OCI-LY1 (cell line): ENCODE results near the gene AATK.

Experiments
- H2AFZ ChIP-seq: fragments of 200-600 bp; sonication (generic), shearing (Covaris generic); 2 replicates; pipeline ENCODE4 v1.6.0; 2014; ENCODE audit warnings: antibody characterized with exemption, mild to moderate bottlenecking, low read length
- H3F3A ChIP-seq: fragments of 200-600 bp; sonication (generic), shearing (Covaris generic); 2 replicates; pipeline ENCODE4 v1.6.0; 2014; ENCODE audit warnings: mild to moderate bottlenecking, antibody characterized with exemption, low read length, moderate library complexity; ENCODE audit not compliant: insufficient read depth
- H3K27ac ChIP-seq: fragments of 200-600 bp; sonication (generic); 2 replicates; pipeline ENCODE4 v1.5.1; 2014; ENCODE audit warnings: low read length, mixed run types, mild to moderate bottlenecking, low read depth; ENCODE audit not compliant: poor library complexity, severe bottlenecking
- H3K27me3 ChIP-seq: fragments of 200-600 bp; sonication (generic); 2 replicates; pipeline ENCODE4 v1.6.0; 2014; ENCODE audit warnings: antibody characterized with exemption, mild to moderate bottlenecking, low read length, moderate library complexity; ENCODE audit not compliant: insufficient read depth
- H3K36me3 ChIP-seq: fragments of 200-600 bp; sonication (generic); 2 replicates; pipeline ENCODE4 v1.6.1; 2014; ENCODE audit warnings: mild to moderate bottlenecking, antibody characterized with exemption, low read length, moderate library complexity, mixed read lengths; ENCODE audit not compliant: insufficient read depth
- H3K4me1 ChIP-seq: fragments of 200-600 bp; sonication (generic); 2 replicates; pipeline ENCODE4 v1.5.1; 2014; ENCODE audit warnings: mild to moderate bottlenecking, low read length, moderate library complexity; ENCODE audit not compliant: insufficient read depth, severe bottlenecking
- H3K4me2 ChIP-seq: fragments of 200-600 bp; sonication (generic), shearing (Covaris generic); 2 replicates; pipeline ENCODE4 v1.6.1; 2014; ENCODE audit warnings: low read length
- H3K4me3 ChIP-seq: fragments of 200-600 bp; sonication (generic); 2 replicates; pipeline ENCODE4 v1.5.1; 2014; ENCODE audit warnings: low read length, low read depth, mild to moderate bottlenecking, mixed read lengths; ENCODE audit not compliant: poor library complexity, severe bottlenecking
- H3K79me2 ChIP-seq: fragments of 200-600 bp; shearing (Covaris generic); 2 replicates; pipeline ENCODE4 v1.6.1; 2016; ENCODE audit warnings: mixed run types, low read length, mixed read lengths; ENCODE audit not compliant: insufficient read depth
- H3K9ac ChIP-seq: fragments of 200-600 bp; sonication (generic), shearing (Covaris generic); 2 replicates; pipeline ENCODE4 v1.6.1; 2014; ENCODE audit warnings: mild to moderate bottlenecking, low read length, mixed read lengths
- H3K9me2 ChIP-seq: fragments of 200-600 bp; sonication (generic), shearing (Covaris generic); 2 replicates; pipeline ENCODE4 v1.6.1; 2014; ENCODE audit warnings: low read depth, mild to moderate bottlenecking, low read length, mixed read lengths
- H3K9me3 ChIP-seq: fragments of 200-600 bp; shearing (Covaris generic); 2 replicates; pipeline ENCODE4 v1.6.1; 2014; ENCODE audit warnings: low read length, mixed read lengths
- H4K20me1 ChIP-seq: fragments of 200-600 bp; sonication (generic), shearing (Covaris generic); 2 replicates; pipeline ENCODE4 v1.6.0; 2016; ENCODE audit warnings: mild to moderate bottlenecking, low read length; ENCODE audit not compliant: insufficient read depth
- EZH2 ChIP-seq: fragments of 200-600 bp; sonication (generic), shearing (Covaris generic); IDR thresholded peaks from 2 replicates; pipeline ENCODE4 v1.8.0; 2017; ENCODE audit warnings: borderline replicate concordance, mixed run types, mild to moderate bottlenecking, antibody characterized with exemption, low read length, moderate library complexity, mixed read lengths
- TF ChIP-seq, protein P1 (sequence below): fragments of 200-600 bp; sonication (generic), shearing (Covaris generic); IDR thresholded peaks from 2 replicates; pipeline ENCODE4 v1.5.1; 2017; ENCODE audit warnings: mild to moderate bottlenecking, antibody characterized with exemption, low read length, moderate library complexity, mixed read lengths

AATK gene

GRCh38 chr17:81128338-81128737, 37.7 kb downstream of the AATK start:
- no peak overlapping the region for H3K9ac ChIP-seq
- H3K9me2 ChIP-seq, result no peaks in the 10 kb centered on the region
- no peaks in the 10 kb centered on the region for H4K20me1 ChIP-seq
- no peak overlapping the region for H3K4me3 ChIP-seq
- TF ChIP-seq EZH2, result no peak
- TF ChIP-seq, protein P1, sequence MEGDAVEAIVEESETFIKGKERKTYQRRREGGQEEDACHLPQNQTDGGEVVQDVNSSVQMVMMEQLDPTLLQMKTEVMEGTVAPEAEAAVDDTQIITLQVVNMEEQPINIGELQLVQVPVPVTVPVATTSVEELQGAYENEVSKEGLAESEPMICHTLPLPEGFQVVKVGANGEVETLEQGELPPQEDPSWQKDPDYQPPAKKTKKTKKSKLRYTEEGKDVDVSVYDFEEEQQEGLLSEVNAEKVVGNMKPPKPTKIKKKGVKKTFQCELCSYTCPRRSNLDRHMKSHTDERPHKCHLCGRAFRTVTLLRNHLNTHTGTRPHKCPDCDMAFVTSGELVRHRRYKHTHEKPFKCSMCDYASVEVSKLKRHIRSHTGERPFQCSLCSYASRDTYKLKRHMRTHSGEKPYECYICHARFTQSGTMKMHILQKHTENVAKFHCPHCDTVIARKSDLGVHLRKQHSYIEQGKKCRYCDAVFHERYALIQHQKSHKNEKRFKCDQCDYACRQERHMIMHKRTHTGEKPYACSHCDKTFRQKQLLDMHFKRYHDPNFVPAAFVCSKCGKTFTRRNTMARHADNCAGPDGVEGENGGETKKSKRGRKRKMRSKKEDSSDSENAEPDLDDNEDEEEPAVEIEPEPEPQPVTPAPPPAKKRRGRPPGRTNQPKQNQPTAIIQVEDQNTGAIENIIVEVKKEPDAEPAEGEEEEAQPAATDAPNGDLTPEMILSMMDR, result no peak
- H3K4me1 ChIP-seq, result no peaks in the 10 kb centered on the region
- no peaks in the 10 kb centered on the region for H3K36me3 ChIP-seq
- no peaks in the 10 kb centered on the region for H3F3A ChIP-seq
- H2AFZ ChIP-seq, result no peak overlapping the region
- no peaks in the 10 kb centered on the region for H3K27me3 ChIP-seq
- no peak overlapping the region for H3K27ac ChIP-seq
- no peaks in the 10 kb centered on the region for H3K9me3 ChIP-seq
- H3K4me2 ChIP-seq, result no peak overlapping the region
- no peaks in the 10 kb centered on the region for H3K79me2 ChIP-seq

DNA sequence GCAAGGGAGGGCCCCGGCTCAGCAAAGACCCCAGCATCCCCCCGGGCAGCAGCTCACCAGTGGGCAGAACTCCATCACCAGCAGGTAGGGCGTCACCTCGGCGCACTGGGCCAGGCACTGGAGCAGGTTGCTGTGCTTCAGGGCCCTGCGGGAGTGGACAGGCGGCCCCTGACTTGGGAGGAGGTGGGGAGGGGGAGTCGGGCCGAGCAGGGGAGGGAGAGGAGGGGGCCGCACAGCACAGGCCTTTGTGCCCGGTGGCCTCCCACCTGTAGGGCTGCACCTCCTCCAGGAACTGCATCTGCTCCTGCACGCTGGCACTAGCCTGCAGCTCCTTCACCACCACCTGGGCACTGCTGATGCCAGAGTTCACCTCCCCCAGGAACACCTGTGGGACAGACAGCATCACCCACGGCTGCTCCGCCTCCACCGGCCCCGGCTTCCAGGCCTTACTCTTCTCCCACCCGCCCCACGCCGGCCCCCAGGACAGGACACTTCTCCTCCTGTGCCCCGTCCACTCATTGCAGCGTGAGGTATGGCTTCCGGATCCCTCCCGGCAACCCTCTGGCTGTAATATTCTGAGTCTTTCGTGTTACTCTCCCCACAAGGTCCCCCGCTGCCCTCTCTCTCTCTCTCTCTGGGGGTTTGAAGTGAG, 38.4 kb downstream of the AATK start:
- TF ChIP-seq EZH2, result no peak
- TF ChIP-seq, protein P1, result no peak

DNA sequence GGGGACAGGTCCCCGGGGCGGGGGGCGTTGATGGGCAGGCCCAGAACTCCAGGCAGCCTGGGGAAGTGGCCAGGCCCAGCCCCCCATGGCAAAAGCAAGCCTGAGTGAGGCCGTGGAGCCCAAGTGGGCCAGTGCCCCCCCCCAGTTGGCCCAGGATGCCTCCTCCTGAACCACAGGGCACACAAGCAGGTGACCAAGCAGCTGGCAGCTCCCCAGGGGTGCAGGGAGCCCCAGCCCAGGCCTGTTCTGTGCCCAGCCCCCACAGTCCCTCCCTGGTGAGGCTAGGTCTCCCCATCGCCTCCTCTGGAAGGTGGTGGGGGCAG, 38.9 kb downstream of the AATK start:
- H3F3A ChIP-seq, result no peaks in the 10 kb centered on the region
- H3K9me2 ChIP-seq, result no peaks in the 10 kb centered on the region
- H3K9me3 ChIP-seq, result no peaks in the 10 kb centered on the region
- H3K4me3 ChIP-seq, result no peak overlapping the region
- no peaks in the 10 kb centered on the region for H4K20me1 ChIP-seq
- no peaks in the 10 kb centered on the region for H3K27me3 ChIP-seq
- no peak overlapping the region for H3K27ac ChIP-seq
- no peak overlapping the region for H3K9ac ChIP-seq
- no peak overlapping the region for H3K4me2 ChIP-seq
- no peaks in the 10 kb centered on the region for H3K36me3 ChIP-seq
- H3K79me2 ChIP-seq, result no peaks in the 10 kb centered on the region
- TF ChIP-seq, protein P1, result no peak
- TF ChIP-seq EZH2, result no peak
- H3K4me1 ChIP-seq, result no peaks in the 10 kb centered on the region
- no peak overlapping the region for H2AFZ ChIP-seq

More for the DNA sequence above, 38.4 kb downstream of the AATK start:
- H3K27me3 ChIP-seq, result no peaks in the 10 kb centered on the region
- H3K9ac ChIP-seq, result no peak overlapping the region
- H2AFZ ChIP-seq, result no peak overlapping the region
- no peak overlapping the region for H3K4me3 ChIP-seq
- H3K27ac ChIP-seq, result no peak overlapping the region
- H3K36me3 ChIP-seq, result no peaks in the 10 kb centered on the region
- no peaks in the 10 kb centered on the region for H3K9me2 ChIP-seq
- H3K4me2 ChIP-seq, result no peak overlapping the region
- no peaks in the 10 kb centered on the region for H3K4me1 ChIP-seq
- no peaks in the 10 kb centered on the region for H3K79me2 ChIP-seq
- no peaks in the 10 kb centered on the region for H3F3A ChIP-seq
- H3K9me3 ChIP-seq, result no peaks in the 10 kb centered on the region
- no peaks in the 10 kb centered on the region for H4K20me1 ChIP-seq
